ENCODE measurements around the gene SLC4A2.

Gene SLC4A2

GRCh38 chr7:151012911-151013347, 46.5 kb upstream of the SLC4A2 start:
- H3K4me2 ChIP-seq (ENCODE audit: low read depth, low read length), result peak overlapping the region; percentile 88; the same call in 1 of the 2 replicates
- H3K4me1 ChIP-seq (ENCODE audit: low read length), result peaks cover 8% of the 10 kb centered on the region; the same call in 1 of the 2 replicates
- H3K9me2 ChIP-seq (replicated peaks; ENCODE audit: insufficient read depth, low read length), result no peaks in the 10 kb centered on the region
- peaks cover 42% of the 10 kb centered on the region for H3K27me3 ChIP-seq (replicated peaks; ENCODE audit: insufficient read depth, low read length)
- 0 out of 2 replicates have a peak, but pooled peaks cover 4% of the 10 kb centered on the region for H3F3A ChIP-seq (ENCODE audit: insufficient read depth, low read length)
- no peak for DNase-seq
- H3K9me3 ChIP-seq (replicated peaks; ENCODE audit: insufficient read depth, low read length), result no peaks in the 10 kb centered on the region
- no peak overlapping the region; the same call in 1 of the 2 replicates for H2AFZ ChIP-seq (ENCODE audit: low read length)
- H3K79me2 ChIP-seq (ENCODE audit: low read length), result no peaks in the 10 kb centered on the region
- no peak overlapping the region for H3K27ac ChIP-seq (ENCODE audit: low read length)
- TF ChIP-seq CTCF (IDR thresholded peaks at IDR 0.05; ENCODE audit: low read length) (peak; percentile 61), EZH2 (optimal IDR thresholded peaks at IDR 0.05; ENCODE audit: low read depth, low read length) (no peak)
- no peak overlapping the region for H3K9ac ChIP-seq (ENCODE audit: low read length)
- H3K36me3 ChIP-seq (replicated peaks; ENCODE audit: insufficient read depth, low read length), result no peaks in the 10 kb centered on the region
- H4K20me1 ChIP-seq (ENCODE audit: insufficient read depth, low read length), result no peaks in the 10 kb centered on the region
- no peak overlapping the region for H3K4me3 ChIP-seq (ENCODE audit: low read length)

GRCh38 chr7:151013356-151013732, 46.0 kb upstream of the SLC4A2 start:
- DNase-seq, result no peak
- TF ChIP-seq EZH2 (optimal IDR thresholded peaks at IDR 0.05; ENCODE audit: low read depth, low read length), result no peak
- no peak for TF ChIP-seq EZH2phosphoT487 (IDR thresholded peaks at IDR 0.05; ENCODE audit: low read length)
- TF ChIP-seq CTCF (IDR thresholded peaks at IDR 0.05; ENCODE audit: low read length), result no peak
- Histone ChIP-seq H3K9ac (ENCODE audit: low read length) (no peak overlapping the region; the same call in 1 of the 2 replicates), H3K27ac (ENCODE audit: low read length) (no peak overlapping the region), H3K27me3 (replicated peaks; ENCODE audit: insufficient read depth, low read length) (peaks cover 42% of the 10 kb centered on the region), H3K79me2 (ENCODE audit: low read length) (no peaks in the 10 kb centered on the region), H3K9me2 (replicated peaks; ENCODE audit: insufficient read depth, low read length) (no peaks in the 10 kb centered on the region), H2AFZ (ENCODE audit: low read length) (peak overlapping the region; percentile 71), H3K4me3 (ENCODE audit: low read length) (peak overlapping the region; percentile 59), H3K4me2 (ENCODE audit: low read depth, low read length) (peak overlapping the region; percentile 88), H3F3A (ENCODE audit: insufficient read depth, low read length) (0 out of 2 replicates have a peak, but pooled peaks cover 4% of the 10 kb centered on the region), H4K20me1 (ENCODE audit: insufficient read depth, low read length) (no peaks in the 10 kb centered on the region), H3K9me3 (replicated peaks; ENCODE audit: insufficient read depth, low read length) (no peaks in the 10 kb centered on the region), H3K36me3 (replicated peaks; ENCODE audit: insufficient read depth, low read length) (no peaks in the 10 kb centered on the region), H3K4me1 (ENCODE audit: low read length) (peaks cover 9% of the 10 kb centered on the region; the same call in 1 of the 2 replicates)

GRCh38 chr7:151013733-151014497, 45.5 kb upstream of the SLC4A2 start:
- Histone ChIP-seq H3K4me3 (ENCODE audit: low read length) (peak overlapping the region; percentile 59), H3K9ac (ENCODE audit: low read length) (peak overlapping the region; percentile 75)

More at GRCh38 chr7:151013733-151014497, 45.5 kb upstream of the SLC4A2 start:
- Histone ChIP-seq H3K4me1 (ENCODE audit: low read length) (peaks cover 11% of the 10 kb centered on the region; the same call in 1 of the 2 replicates), H3F3A (ENCODE audit: insufficient read depth, low read length) (0 out of 2 replicates have a peak, but pooled peaks cover 4% of the 10 kb centered on the region), H2AFZ (ENCODE audit: low read length) (peak overlapping the region; percentile 71), H3K27ac (ENCODE audit: low read length) (no peak overlapping the region), H3K4me2 (ENCODE audit: low read depth, low read length) (peak overlapping the region; percentile 88), H3K27me3 (replicated peaks; ENCODE audit: insufficient read depth, low read length) (peaks cover 43% of the 10 kb centered on the region), H4K20me1 (ENCODE audit: insufficient read depth, low read length) (no peaks in the 10 kb centered on the region), H3K79me2 (ENCODE audit: low read length) (no peaks in the 10 kb centered on the region), H3K36me3 (replicated peaks; ENCODE audit: insufficient read depth, low read length) (no peaks in the 10 kb centered on the region), H3K9me2 (replicated peaks; ENCODE audit: insufficient read depth, low read length) (no peaks in the 10 kb centered on the region), H3K9me3 (replicated peaks; ENCODE audit: insufficient read depth, low read length) (no peaks in the 10 kb centered on the region)
- peak; percentile 23 for TF ChIP-seq CTCF (IDR thresholded peaks at IDR 0.05; ENCODE audit: low read length)
- TF ChIP-seq EZH2phosphoT487 (IDR thresholded peaks at IDR 0.05; ENCODE audit: low read length), result no peak
- TF ChIP-seq EZH2 (optimal IDR thresholded peaks at IDR 0.05; ENCODE audit: low read depth, low read length), result no peak
- DNase-seq, result peak; percentile 91

Data from MM.1S (cell line).